SW 1271 (cell line): ENCODE results near the gene JAG1.

Experiments
- DNase-seq, 2 experiments: peaks; one replicate each; lab custom pipeline; 2025; lab: John Stamatoyannopoulos, UW

Gene JAG1

DNA sequence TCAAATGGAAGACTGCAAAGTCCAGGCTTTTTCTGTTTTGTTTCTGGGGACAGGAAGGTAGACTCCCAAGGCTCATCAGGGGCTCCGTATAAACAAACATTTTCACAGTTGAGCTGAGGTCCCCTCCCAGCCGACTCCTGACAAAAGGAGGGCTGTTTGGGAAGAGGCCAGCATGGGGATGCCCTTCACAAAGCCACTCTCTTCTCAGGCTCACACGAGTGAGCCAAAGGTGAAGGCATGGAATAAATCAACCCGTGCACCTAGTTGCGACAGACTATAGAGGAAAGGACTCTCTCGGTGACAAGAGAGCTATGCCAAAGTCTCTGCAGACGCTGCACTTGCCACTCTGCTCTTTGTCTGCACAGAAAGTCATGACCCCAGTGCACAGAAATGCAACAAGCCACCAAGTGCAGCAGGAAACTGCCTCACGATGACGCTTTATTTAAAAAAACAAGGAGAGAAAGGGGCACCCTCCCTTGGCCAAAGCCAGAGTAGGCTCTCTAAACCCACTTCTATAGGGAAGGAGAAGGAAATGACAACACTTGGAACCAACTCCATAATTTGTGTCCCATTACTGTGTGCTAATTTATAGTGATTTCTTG is 21.0 kb downstream of the JAG1 start:
- DNase-seq = no peak

DNA sequence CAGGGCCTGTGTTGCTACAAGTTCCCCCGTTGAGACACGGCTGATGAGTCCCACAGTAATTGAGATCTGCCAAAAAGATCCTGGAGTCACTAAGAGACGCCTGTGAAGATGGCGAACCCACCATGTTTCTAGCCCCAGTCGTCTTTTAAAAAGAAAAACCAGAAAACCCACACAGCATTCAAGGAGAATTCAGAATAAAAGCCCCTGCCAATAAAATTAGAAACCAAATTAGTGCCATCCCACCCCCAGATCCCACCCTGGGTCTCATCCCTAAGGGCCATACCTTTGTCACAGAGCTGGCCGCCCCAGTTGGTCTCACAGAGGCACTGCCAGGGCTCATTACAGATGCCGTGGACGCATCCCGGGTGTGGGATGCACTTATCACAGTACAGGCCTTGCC is 21.6 kb downstream of the JAG1 start:
- DNase-seq = no peak

DNA sequence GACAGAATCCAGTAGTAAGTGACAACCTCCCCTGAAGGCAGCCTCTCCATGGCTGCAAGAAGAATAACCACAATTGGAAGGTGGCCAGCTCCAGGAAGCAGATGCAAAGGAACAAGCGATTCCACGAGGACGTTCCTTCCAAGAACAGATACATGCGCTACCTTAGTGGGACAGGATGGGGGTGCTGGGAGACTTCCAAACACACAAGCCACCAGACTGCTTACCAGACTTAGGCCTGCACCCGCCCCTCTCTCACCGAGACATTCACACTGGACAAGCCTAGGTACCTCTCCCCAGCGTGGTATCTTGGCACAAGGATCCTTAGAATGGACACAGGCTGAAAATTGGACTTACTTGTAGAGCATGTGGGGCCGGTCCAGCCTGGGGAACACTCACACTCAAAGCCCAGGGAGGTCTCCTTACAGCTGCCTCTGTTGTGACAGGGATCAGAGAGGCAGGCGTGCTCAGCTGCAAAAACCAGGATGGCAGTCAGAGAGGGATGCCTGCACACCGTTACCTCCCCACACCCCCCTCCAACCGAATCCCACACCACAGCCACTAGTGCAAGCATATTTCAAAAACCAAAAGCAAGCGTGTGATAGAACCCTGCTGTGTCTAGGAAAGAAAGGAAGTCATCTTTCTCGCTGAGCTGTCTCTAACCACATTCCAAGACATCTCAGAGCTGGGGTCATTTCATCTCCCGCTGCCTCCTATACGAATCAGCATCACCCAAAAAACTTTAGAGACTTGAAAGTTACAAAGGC is 22.4 kb downstream of the JAG1 start:
- no peak for DNase-seq

DNA sequence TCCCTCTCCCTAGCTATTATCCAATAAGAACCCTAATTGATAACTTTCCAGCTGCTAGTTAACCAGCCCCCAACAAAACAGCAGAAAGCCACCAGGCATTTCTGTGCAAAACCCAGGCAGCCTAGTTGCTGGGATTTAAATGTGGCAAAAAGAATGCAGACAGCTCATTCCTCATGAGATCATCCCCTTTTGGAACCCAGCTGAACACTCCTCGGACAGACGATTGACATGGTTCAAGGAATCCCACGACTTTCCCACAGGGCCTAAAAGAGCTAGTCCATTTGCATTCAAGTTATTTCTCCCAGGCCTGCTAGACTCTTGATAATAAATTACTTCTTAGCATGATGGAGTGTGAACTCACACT is 24.0 kb downstream of the JAG1 start:
- DNase-seq = no peak

DNA sequence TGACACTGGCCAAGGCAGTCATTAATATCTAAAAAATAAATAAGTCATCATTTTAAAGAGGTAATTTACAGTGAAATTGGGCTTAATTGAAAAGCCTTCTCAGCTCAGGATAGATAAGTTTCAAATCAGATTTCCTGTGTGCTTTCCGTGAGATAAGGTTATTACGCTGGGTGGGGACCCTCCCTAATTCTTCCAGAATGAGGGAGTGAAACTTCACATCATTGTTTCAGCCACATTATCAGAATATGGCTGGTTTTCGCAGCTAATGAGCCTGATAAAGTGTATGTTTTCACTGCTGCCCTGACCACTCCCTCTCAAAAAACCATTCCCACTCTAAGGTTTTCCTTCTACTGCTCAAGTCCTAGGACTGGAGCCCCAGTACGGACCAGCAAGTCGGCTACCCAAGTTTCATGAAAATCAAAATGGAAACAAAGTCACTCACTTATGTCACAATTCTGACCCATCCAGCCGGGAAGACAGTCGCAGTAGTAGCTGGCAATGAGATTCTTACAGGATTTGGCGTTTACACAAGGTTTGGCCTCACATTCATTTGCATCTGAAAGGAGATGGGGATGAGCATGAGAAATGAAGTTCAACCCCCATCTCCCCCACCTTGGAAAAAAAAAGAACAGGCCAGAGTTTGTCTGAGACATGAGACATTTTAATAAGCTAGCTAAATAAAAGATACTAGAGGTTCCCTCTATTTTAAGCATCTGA is 24.6 kb downstream of the JAG1 start:
- DNase-seq = no peak

DNA sequence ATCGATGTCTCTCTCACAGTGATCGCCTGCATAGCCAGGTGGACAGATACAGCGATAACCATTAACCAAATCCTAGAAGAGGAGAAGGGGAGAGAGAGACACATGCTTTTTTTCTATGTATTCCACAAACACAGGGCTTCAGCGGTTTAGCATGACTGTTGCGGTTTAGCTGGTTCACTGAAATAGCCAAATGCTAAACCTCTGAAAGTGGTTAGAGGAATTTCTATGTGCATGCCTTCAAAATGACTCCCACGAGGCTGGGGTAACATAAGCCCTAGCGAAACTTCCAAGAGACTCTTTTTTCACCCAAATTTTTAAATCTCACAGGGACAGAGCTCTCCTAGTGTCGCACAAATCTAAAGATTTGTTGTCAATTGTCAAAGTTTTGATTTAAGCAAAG is 25.1 kb downstream of the JAG1 start:
- DNase-seq = no peak

DNA sequence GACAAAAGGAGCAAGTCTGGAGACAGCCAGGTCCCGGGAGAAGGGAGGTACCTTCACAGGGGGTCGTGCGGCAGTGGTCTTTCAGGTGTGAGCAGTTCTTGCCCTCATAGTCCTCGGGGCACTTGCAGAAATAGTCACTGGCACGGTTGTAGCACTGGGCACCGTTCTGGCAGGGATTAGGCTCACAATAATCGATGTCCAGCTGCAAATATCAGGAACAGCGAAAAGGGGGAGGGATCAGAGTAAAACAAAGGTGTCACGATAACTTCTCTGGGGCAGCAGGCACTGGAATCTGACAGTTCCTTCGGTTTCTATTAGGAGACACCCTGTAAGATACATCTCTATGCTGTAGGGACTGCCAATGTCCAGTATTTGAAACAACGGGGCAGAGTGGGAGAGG is 25.9 kb downstream of the JAG1 start:
- no peak for DNase-seq

DNA sequence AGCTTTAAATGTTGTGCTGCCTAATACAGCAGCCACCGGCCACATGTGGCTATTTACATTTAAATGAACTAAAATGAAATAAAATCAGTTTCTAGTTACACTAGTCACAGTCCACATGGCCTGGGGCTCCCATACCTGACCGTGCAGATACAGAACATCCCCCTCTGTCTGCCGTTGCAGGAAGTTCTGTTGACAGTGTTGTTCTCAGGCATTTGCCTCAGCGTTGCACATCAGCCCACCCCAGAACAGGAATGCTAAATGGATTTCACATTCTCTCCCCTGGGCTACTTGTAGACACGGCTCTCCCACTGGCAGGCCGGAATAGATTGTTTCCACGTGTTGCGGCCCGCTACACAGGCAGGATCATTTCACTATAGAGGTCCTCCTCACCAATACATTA is 26.3 kb downstream of the JAG1 start:
- DNase-seq = no peak

DNA sequence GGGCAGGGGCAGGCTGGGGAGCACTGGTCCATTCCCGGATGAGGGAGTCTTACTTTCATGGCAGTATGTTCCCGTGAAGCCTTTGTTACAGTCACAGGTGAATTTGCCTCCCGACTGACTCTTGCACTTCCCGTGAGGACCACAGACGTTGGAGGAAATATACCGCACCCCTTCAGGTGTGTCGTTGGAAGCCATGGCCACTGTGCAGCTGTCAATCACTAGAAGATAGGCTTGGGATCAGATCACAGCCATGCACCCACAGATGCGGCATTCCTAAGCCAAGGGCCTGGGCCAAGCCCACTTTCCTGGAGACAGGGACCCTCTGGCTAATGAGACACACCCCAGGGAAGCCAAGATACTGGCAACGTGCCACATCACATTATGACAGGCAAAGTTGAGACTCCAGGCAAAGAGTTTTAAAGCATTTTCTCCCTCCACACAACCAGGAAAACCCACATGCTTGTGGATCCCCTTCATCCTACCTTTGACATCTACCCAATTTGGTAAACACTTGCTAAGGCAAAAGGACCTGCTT is 26.8 kb downstream of the JAG1 start:
- DNase-seq = no peak

DNA sequence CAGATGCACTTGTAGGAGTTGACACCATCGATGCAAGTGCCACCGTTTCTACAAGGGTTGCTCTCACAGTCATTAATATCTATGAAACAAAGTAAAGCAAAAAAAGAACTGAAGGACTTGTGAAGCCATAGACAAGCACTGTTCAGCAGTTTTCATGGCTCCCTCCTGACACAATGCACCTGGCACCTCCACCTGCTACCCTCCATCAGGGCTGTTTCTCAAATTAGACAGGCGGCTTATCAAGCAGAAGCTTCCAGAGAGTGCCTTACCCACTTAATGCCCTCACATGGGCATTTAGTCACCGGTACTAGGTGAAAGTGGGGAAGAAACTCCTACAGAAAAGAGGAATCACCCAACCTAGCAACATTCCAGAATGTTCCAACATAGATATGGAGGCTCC is 27.8 kb downstream of the JAG1 start:
- DNase-seq = no peak

DNA sequence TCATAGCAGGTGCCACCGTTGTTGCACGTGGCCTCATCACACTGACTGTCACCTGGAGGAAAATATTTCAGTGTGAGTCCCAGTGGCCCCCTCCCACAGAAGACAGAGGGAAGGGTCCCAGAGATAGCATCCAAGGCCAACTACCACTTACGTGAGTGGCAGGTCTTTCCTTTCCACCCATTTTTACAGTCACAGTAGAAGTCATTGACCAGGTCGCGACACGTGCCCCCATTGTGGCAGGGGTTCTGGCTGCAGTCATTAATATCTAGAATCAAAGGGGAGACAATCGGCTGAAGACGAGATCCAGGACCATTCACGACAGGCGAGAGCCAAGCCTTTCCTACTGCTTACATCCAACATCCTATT is 28.6 kb downstream of the JAG1 start:
- no peak for DNase-seq

DNA sequence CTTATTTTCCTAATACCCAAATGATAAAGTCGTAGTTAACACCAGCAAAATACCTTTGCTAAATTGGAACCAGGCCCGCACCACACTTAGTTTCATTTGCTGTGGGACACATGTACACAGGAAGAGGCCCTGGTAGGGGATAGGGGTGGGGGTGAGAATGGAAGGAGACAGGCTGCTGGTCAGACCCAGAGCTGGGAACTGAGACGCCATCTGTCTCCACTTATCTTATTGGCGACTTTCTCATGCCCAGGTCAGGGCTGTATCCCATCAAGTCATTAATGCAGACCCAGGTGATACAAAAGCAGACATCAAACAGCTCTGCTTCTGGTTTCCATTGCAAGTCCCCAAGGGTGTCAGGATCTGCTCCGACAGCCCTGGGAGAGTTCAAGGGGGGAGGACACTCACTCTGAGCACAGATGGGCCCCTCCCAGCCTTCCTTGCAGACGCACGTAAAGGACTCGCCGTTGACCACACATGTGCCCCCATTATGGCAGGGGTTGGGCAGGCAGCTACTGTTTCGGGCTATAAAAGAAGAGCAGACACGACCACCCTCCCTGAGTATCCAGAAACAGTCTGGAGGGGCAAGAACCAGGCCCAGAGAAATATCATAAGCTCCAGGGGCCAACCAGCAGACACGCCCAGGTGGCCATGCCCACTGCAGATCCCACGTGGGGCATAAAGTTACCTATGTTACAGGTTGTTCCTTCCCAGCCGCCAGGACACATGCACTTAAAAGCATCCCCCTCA is 29.2 kb downstream of the JAG1 start:
- no peak for DNase-seq

DNA sequence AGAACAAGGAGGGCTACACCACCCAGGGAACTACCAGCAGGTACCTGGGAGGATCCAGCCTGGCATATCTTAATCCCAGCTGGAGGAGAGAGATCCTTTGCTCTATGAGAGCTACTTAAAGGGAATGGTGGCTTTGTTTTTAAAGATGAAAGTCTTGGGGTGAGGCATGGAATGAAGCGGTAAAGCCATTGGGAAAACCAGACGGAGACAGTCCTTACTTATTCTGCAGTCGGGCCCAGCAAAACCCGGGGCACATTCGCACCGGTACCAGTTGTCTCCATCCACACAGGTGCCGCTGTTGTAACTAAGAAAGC is 30.3 kb downstream of the JAG1 start:
- no peak for DNase-seq

DNA sequence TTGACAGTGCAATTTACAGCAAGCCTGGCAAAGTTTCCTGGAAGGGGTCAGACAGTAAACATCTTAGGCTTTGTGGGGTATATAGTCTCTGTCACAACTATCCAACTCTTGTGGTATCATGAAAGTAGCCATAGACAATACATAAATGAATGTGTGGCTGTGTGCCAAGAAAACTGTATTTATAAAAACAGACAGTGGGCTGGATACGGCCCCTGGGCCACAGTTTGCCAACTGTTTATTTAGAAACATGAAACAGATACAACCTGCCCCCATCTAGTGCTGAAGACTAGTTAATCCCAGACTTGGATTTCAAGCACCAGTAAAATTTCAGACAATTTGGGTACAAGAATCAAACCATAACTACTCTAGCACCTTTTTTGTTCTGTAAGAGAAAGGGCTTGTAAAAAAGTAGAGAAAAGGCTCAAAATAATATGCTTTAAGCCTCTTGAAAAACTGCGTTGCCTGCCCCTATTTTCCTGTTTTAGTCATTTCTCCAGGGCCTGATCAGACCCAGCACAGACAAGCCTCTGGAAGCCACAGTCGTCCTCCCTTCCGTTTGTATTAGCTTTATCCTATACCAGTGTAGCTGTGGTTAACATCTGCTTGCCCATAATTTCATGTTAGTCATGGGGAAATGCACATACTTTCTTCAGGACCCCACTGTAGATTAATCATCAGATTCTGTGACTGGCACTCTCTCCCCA is 30.8 kb downstream of the JAG1 start:
- no peak for DNase-seq

DNA sequence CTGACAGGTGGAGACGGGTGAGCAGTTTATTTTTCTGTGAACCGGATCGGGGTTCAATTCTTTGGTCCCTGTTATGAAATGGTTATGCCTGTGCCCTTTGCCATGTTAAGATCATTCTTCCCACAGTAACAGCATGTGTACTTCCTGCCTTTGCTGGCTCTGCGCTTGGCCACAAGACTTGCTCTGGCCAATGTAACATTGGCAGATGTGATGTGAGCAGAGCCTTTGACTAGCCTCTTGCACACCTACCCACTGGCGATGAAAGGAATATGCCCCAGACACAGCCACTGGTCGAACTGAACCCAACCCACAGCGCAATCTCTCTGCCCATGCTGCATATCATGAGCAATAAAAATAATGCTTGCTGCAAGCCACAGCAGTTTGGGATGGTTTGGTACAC is 31.9 kb downstream of the JAG1 start:
- DNase-seq = no peak

DNA sequence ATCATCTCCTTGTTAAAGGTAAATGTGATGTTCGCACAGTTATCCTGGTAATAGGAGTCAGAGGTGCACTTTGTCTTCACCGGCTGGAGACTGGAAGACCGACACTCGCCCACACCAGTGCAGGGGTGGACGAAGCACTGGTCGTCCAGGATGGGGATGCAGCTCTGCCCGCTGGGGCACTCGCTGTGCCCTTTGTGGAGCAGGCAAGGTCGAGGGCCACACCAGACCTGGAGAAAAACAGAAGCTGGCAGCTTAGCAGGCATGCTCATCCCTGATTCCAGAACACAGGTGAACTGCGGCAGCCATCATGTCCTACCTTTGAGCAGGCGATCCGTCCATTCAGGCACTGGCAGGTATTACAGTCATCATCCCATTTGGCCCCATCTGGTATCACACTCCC is 32.3 kb downstream of the JAG1 start:
- no peak for DNase-seq

DNA sequence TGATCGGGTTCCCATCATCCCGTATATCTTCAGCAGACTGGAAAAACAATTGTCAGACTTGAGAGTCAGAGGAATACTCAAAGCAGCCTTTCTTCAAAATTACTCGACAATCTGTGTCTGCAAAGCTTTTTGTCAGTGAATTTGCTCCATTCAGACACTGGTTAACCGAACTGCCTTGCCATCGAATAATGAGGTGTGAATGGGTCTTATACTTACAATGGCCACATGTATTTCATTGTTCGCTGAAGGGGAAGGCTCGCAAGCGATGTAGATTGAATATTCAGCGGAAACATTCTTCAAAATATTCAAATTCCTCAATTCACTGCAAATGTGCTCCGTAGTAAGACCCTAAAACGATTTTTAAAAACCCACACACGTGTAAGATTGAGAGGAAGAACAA is 32.9 kb downstream of the JAG1 start:
- no peak for DNase-seq

DNA sequence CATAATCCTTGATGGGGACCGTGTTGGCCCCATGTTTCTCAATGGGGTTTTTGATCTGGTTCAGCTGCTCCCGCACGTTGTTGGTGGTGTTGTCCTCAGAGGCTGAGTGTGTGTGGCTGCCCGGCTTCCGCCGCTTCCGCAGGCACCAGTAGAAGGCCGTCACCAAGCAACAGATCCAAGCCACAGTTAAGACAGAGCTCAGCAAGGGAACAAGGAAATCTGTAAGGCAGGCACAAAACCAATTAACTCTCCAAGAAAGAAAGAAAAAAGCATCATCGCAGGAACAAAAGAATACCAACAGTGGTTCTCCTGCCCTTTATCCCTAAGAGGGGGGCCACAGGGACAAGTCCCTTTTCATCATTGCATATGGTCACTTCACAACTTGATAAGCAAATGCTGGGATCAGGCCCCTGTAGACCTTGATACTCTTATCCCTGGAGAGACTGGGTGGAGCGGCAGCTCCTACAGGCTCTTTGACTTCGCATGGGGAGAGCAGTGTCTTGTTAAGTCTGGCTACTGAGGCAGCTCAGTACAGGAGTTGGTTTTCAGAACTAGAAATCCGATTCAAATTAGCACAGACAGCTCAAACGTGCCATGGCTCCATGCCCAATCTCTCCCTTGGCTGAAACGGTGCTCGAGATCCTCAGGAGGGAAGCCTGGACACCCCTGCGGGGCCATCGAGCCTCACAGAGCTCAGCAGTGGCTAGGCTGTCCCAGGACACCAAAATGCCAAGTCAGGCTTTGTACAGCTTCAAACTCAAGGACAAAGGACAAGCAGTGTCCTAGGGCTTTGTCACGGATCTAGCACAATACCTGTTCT is 33.9 kb downstream of the JAG1 start:
- DNase-seq = no peak

DNA sequence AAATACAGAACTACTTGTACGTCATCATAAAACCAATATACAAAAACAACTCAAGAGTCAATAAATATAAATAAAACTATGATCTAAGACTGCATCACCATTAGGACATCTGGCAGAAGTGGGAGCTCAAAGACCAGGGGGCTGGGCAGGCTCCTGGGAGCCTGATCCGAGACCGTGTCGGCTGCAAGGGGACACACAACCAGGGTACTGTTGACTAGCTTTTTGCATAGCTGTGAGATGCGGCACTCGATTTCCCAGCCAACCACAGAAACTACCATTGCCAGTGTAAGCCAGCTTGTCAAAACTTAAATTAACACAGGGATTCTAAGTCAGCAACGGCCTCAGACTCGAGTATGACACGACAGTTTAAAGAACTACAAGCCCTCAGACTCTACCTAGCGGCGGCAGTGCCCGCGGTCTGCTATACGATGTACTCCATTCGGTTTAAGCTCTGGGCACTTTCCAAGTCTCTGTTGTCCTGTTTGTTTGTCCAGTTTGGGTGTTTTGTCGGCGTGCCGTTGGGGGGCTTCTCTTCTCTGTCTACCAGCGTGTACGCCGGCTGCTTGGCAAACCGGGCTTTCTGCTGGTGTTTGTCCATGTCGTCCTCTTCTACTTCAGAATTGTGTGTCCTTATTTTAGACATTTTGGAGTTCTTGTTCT is 34.6 kb downstream of the JAG1 start:
- DNase-seq = no peak

DNA sequence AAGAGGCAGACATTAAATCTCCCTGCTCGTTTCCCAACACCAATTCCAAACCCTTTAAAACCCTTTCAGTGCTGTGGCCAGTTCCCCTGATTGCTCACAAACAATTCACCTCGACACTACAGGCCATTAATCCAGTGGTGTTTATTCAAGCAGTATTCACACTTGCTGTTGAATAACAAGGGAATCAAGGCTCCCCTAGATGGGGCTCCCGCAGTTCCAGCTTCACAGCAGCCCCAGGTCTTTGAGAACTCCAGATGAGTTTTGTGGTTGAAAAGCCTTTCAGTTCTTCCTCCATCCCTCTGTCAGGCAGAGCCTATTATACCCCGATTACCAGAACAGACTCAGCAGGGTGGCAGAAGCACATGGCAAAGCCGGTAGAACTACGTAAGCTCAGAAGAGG is 36.2 kb downstream of the JAG1 start:
- no peak for DNase-seq
